NCI-H2107 treated with DMSO at 0.1 percent for 48 hours (cell line): Measurements from ENCODE around the gene AGTRAP.

Experiments
- DNase-seq: peaks from one replicate; lab custom pipeline; 2025; ENCODE audit not compliant: unreplicated experiment; lab: John Stamatoyannopoulos, UW

AGTRAP gene

GRCh38 chr1:11795238-11795890, 59.4 kb downstream of the AGTRAP start:
- DNase-seq: no peak

GRCh38 chr1:11796036-11796828, 60.3 kb downstream of the AGTRAP start:
- no peak for DNase-seq

GRCh38 chr1:11797525-11798216, 61.7 kb downstream of the AGTRAP start:
- DNase-seq: no peak

DNA sequence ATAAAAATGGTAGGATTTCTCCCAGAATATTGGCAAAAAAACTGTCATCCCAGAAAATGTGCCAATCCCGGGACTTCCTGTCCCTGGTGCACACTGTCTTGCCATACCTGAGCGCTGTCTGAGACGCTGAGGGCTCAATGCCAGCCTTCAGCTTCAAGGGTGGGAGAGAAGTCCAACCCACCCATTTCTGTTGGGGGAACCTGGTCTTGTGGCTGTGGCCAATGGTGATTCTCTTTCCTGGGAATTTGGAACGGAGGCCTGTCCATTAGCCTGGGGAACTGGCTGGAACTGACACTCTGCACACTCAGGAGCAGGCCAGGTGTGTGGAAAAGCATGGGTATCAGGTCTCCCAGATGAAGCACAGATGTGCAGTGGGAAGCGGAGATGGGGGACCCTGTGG, 63.2 kb downstream of the AGTRAP start:
- DNase-seq: no peak

GRCh38 chr1:11799896-11800295, 64.0 kb downstream of the AGTRAP start:
- no peak for DNase-seq

DNA sequence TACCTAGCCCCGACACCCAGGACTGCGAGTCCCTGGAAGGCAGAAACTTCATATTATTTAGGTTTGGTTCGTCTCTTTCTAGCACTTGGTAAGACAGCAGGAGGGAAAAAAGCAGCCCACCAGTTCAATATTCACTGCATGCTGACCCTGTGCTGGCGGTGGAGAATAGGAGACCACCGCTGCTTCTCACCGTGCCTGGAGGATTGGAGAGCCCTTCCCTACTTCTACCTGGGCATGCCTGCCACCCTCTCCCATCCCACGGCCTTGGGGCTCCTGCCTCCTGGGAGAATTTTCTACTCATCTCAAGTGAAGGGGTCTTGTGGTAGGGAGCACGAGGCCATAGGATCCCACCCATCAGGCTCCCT, 64.4 kb downstream of the AGTRAP start:
- DNase-seq: no peak
